Suprapubic skin (tissue), 4 donors: ENCODE results near the gene TOX3. TPM values are rescaled to one million over a fixed set of nuclear protein-coding genes. Genes with fewer than 3 reads are reported as not detected.

Experiments
- DNase-seq, 2 donors: peaks; one replicate each; pipeline ENCODE4 v3.0.0-alpha.2; 2019; ENCODE audit warnings: low spot score in 2 of 2
- H3K27ac ChIP-seq: fragments of 200-600 bp; sonication (generic); one replicate; pipeline ENCODE4 v1.5.1; 2019
- H3K27me3 ChIP-seq: fragments of 200-600 bp; sonication (generic); one replicate; pipeline ENCODE4 v1.5.1; 2019
- H3K36me3 ChIP-seq: fragments of 200-600 bp; sonication (generic); one replicate; pipeline ENCODE4 v1.5.1; 2019
- H3K4me1 ChIP-seq: fragments of 200-600 bp; sonication (generic); one replicate; pipeline ENCODE4 v1.5.1; 2019
- H3K4me3 ChIP-seq: fragments of 200-600 bp; sonication (generic); one replicate; pipeline ENCODE4 v1.5.1; 2019; ENCODE audit warnings: mild to moderate bottlenecking
- H3K9me3 ChIP-seq: fragments of 200-600 bp; sonication (generic); one replicate; pipeline ENCODE4 v1.5.1; 2019
- EP300 ChIP-seq: sonication (generic); formaldehyde crosslinking; IDR thresholded peaks from one replicate; pipeline ENCODE4 v1.6.1; 2017; ENCODE audit warnings: antibody characterized with exemption
- POLR2A ChIP-seq, 2 donors: fragments of 450-650 bp; IDR thresholded peaks; one replicate each; pipeline ENCODE4 v1.6.1; 2017; ENCODE audit warnings: antibody characterized with exemption in 2 of 2, mild to moderate bottlenecking in 2 of 2, moderate library complexity in 2 of 2
- POLR2AphosphoS5 ChIP-seq, 3 donors: sonication (generic); formaldehyde crosslinking; IDR thresholded peaks; one replicate each; pipeline ENCODE4 v1.6.1; 2017; ENCODE audit warnings: antibody characterized with exemption in 3 of 3
- WGBS: methylation state at CpG from one replicate; pipeline ENCODE4 v1.1.5; 2018; 5-methylcytosine and 5-hydroxymethylcytosine counted together
- total RNA-seq, 4 donors: library from RNA; depleted of rRNA; stranded (reverse); fragments of >200 nt; gene quantifications; one replicate each; pipeline ENCODE4 v1.1.0, GENCODE V29; 2016
- TF ChIP-seq, protein P1 (sequence below), 2 donors: fragments of 200-600 bp in 1 of 2; fragments of 450-650 bp in 1 of 2; sonication (generic) in 1 of 2; IDR thresholded peaks; one replicate each; pipeline ENCODE4 v1.5.1; 2016 to 2019; ENCODE audit warnings: antibody characterized with exemption in 2 of 2, mild to moderate bottlenecking in 1 of 2, moderate library complexity in 1 of 2

Gene TOX3
- total RNA-seq, 4 donors from 2014 or later = 1.6 to 4.9 (median 4.8) TPM

DNA sequence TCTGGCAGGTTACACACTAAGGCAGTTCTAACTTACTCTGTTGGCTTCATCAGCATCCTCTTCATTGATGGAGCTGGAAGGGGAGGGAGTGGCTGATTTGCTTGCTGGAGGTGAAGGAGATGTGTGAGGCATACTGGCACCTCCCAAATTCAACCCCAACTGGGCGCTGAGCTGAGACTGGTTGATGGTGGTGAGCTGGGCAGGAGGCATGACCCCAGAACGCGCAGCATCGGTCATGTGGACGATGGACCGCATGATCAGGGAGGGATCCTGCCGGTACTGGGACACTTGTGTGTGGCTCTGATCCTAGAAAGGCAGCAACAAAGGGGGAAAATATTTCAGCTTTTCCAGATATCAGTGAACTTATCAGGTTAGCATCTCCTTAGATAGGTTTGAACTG, 96.7 kb downstream of the TOX3 start:
- no peak for DNase-seq
- H3K36me3 ChIP-seq = no peaks in the 10 kb centered on the region
- no peaks in the 10 kb centered on the region for H3K27me3 ChIP-seq
- no peaks in the 10 kb centered on the region for H3K9me3 ChIP-seq
- over 99% methylated on average over 7 of the region's 7 CpGs for WGBS
- no peak overlapping the region for H3K4me3 ChIP-seq
- TF ChIP-seq POLR2AphosphoS5 (IDR thresholded peaks at IDR 0.05) = no peak
- TF ChIP-seq, protein P1, sequence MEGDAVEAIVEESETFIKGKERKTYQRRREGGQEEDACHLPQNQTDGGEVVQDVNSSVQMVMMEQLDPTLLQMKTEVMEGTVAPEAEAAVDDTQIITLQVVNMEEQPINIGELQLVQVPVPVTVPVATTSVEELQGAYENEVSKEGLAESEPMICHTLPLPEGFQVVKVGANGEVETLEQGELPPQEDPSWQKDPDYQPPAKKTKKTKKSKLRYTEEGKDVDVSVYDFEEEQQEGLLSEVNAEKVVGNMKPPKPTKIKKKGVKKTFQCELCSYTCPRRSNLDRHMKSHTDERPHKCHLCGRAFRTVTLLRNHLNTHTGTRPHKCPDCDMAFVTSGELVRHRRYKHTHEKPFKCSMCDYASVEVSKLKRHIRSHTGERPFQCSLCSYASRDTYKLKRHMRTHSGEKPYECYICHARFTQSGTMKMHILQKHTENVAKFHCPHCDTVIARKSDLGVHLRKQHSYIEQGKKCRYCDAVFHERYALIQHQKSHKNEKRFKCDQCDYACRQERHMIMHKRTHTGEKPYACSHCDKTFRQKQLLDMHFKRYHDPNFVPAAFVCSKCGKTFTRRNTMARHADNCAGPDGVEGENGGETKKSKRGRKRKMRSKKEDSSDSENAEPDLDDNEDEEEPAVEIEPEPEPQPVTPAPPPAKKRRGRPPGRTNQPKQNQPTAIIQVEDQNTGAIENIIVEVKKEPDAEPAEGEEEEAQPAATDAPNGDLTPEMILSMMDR (IDR thresholded peaks at IDR 0.05) = no peak
- TF ChIP-seq EP300 = no peak
- no peak for TF ChIP-seq POLR2A (IDR thresholded peaks at IDR 0.05)
- no peak overlapping the region for H3K27ac ChIP-seq
- no peaks in the 10 kb centered on the region for H3K4me1 ChIP-seq

DNA sequence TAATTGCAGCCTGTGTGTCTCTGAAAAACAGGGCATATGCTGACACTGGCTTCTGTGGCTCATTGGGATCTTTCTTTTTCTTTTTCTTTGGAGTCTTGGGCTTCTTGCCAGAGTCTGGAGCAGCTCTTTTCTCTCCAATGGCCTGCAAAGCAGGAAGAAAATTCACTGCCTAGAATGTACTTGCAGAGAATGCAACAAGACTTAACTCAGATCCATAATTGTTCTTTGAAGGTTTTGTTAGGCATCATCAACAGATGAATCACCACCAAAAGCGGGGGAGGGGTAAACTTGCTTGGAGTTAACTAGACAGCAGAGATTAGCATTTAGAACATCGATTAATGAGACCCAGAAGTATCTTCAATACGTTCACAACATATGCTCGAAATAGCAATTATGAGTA, 100.9 kb downstream of the TOX3 start:
- TF ChIP-seq POLR2A (IDR thresholded peaks at IDR 0.05) (no peak), POLR2AphosphoS5 (IDR thresholded peaks at IDR 0.05) (no peak), EP300 (no peak)
- TF ChIP-seq, protein P1 (IDR thresholded peaks at IDR 0.05) = no peak
- no peak for DNase-seq
- Histone ChIP-seq H3K27ac (no peak overlapping the region), H3K4me1 (no peaks in the 10 kb centered on the region), H3K9me3 (no peaks in the 10 kb centered on the region), H3K4me3 (no peak overlapping the region), H3K36me3 (no peaks in the 10 kb centered on the region), H3K27me3 (no peaks in the 10 kb centered on the region)
- WGBS = 60% methylated on average over 4 of the region's 4 CpGs

DNA sequence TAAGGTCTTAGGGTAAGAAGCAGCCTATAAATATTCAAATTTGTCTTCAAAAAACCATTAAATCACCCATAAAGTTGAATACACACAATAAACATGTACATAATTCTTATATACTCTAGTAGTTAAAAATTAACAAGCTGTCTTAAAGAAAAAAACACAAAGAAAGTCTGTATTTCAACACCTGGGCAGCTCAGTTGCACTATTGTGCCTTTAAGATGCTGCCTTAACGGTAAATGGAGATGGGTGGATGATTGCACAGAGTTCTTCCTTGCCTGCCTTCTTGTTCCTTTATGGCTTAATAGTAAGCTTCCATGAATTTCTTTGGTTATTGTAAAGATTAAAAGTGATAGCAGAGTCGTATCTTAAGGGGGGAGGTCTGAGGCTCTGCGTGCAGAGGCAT, 105.1 kb downstream of the TOX3 start:
- Histone ChIP-seq H3K9me3 (no peaks in the 10 kb centered on the region), H3K4me3 (no peak overlapping the region), H3K27ac (no peak overlapping the region), H3K4me1 (no peaks in the 10 kb centered on the region), H3K36me3 (no peaks in the 10 kb centered on the region), H3K27me3 (no peaks in the 10 kb centered on the region)
- TF ChIP-seq EP300 = no peak
- no peak for TF ChIP-seq POLR2AphosphoS5 (IDR thresholded peaks at IDR 0.05)
- TF ChIP-seq, protein P1 (IDR thresholded peaks at IDR 0.05) = no peak
- no peak for TF ChIP-seq POLR2A (IDR thresholded peaks at IDR 0.05)
- no peak for DNase-seq
- 93% methylated on average over 3 of the region's 3 CpGs for WGBS

- Histone ChIP-seq H3K27ac (no peak overlapping the region), H3K4me1 (no peaks in the 10 kb centered on the region), H3K4me3 (no peak overlapping the region), H3K27me3 (no peaks in the 10 kb centered on the region), H3K9me3 (no peaks in the 10 kb centered on the region), H3K36me3 (no peaks in the 10 kb centered on the region)
- no peak for DNase-seq
- WGBS = 100% methylated on average over 2 of the region's 2 CpGs
- TF ChIP-seq POLR2AphosphoS5 (IDR thresholded peaks at IDR 0.05) (no peak), EP300 (no peak), POLR2A (IDR thresholded peaks at IDR 0.05) (no peak)
- TF ChIP-seq, protein P1 (IDR thresholded peaks at IDR 0.05) = no peak
Measured at GRCh38 chr16:52440248-52440647, 106.7 kb downstream of the TOX3 start.

GRCh38 chr16:52439750-52440149, 107.2 kb downstream of the TOX3 start:
- no peak overlapping the region for H3K4me3 ChIP-seq
- H3K4me1 ChIP-seq = no peaks in the 10 kb centered on the region
- H3K9me3 ChIP-seq = no peaks in the 10 kb centered on the region
- H3K27ac ChIP-seq = no peak overlapping the region
- no peaks in the 10 kb centered on the region for H3K27me3 ChIP-seq
- TF ChIP-seq EP300 (no peak), POLR2AphosphoS5 (IDR thresholded peaks at IDR 0.05) (no peak), POLR2A (IDR thresholded peaks at IDR 0.05) (no peak)
- TF ChIP-seq, protein P1 (IDR thresholded peaks at IDR 0.05) = no peak
- DNase-seq = no peak
- H3K36me3 ChIP-seq = no peaks in the 10 kb centered on the region
- WGBS = 84% methylated on average over 5 of the region's 5 CpGs
